Measurements from ENCODE around the gene PTPRG.

DNA sequence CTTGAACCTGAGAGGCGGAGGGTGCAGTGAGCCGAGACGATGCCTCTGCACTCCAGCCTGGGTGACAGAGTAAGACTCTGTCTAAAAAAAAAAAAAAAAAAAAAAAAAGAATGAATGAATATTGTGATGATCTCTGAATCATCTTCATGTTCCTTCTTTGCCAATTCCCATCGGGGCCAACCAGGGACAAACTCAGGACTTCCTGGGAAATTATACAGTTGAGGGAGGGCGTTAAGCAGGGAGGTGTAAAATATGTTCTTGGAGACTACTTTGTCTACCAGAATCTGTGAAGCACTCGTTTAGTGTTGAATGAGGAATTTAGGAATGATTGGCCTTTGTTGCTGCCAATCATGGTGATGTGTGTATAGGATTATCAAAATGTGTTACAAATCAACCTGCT, 210.6 kb downstream of the PTPRG start:
- TF ChIP-seq, protein P1, sequence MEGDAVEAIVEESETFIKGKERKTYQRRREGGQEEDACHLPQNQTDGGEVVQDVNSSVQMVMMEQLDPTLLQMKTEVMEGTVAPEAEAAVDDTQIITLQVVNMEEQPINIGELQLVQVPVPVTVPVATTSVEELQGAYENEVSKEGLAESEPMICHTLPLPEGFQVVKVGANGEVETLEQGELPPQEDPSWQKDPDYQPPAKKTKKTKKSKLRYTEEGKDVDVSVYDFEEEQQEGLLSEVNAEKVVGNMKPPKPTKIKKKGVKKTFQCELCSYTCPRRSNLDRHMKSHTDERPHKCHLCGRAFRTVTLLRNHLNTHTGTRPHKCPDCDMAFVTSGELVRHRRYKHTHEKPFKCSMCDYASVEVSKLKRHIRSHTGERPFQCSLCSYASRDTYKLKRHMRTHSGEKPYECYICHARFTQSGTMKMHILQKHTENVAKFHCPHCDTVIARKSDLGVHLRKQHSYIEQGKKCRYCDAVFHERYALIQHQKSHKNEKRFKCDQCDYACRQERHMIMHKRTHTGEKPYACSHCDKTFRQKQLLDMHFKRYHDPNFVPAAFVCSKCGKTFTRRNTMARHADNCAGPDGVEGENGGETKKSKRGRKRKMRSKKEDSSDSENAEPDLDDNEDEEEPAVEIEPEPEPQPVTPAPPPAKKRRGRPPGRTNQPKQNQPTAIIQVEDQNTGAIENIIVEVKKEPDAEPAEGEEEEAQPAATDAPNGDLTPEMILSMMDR (IDR thresholded peaks at IDR 0.05 in 2 of 3, conservative IDR thresholded peaks at IDR 0.05 in 1 of 3; ENCODE audit: control insufficient read depth in 2 of 3, extremely low read depth in 1 of 3, insufficient read depth in 1 of 3, low read depth in 3 of 3, low read length in 3 of 3) = no peak
- TF ChIP-seq SRF (IDR thresholded peaks at IDR 0.05; ENCODE audit: low read depth in 2 of 2, low read length in 2 of 2) (no peak), ZNF384 (IDR thresholded peaks at IDR 0.05; ENCODE audit: borderline replicate concordance, low read depth, low read length) (no peak), SMC3 (IDR thresholded peaks at IDR 0.05; ENCODE audit: borderline replicate concordance, low read length) (no peak), FOS (IDR thresholded peaks at IDR 0.05; ENCODE audit: borderline replicate concordance, extremely low read depth, insufficient read length) (no peak)
